GM23248 (cell line): ENCODE measurements around the gene CABP5. TPM values are rescaled to one million over a fixed set of nuclear protein-coding genes. Genes with fewer than 3 reads are reported as not detected.
A peak's percentile ranks its signal among the peaks of the same experiment; 100 is the strongest.
"Not testable (repeated sequence)": the region's sequence is repeated elsewhere in the genome, so short reads cannot be mapped to it uniquely, and the experiment has no call there.

Experiments
- DNase-seq: peaks from one replicate; pipeline ENCODE4 v3.0.0-alpha.2; 2015
- H2AFZ ChIP-seq: fragments of 200-600 bp; sonication (generic); 2 replicates; pipeline ENCODE4 v1.6.1; 2016; ENCODE audit warnings: antibody characterized with exemption
- H3F3A ChIP-seq: fragments of 200-600 bp; sonication (generic); 2 replicates; pipeline ENCODE4 v1.6.1; 2016; ENCODE audit warnings: mild to moderate bottlenecking, antibody characterized with exemption, mixed run types; ENCODE audit not compliant: insufficient read depth
- H3K27ac ChIP-seq: fragments of 200-600 bp; sonication (generic); 2 replicates; pipeline ENCODE4 v1.5.1; 2016; ENCODE audit warnings: mild to moderate bottlenecking
- H3K27me3 ChIP-seq: fragments of 200-600 bp; sonication (generic); replicated peaks from 2 replicates; pipeline ENCODE4 v1.6.1; 2016; ENCODE audit warnings: mild to moderate bottlenecking; ENCODE audit not compliant: insufficient read depth
- H3K36me3 ChIP-seq: fragments of 200-600 bp; sonication (generic); 2 replicates; pipeline ENCODE4 v1.6.1; 2016; ENCODE audit warnings: low read depth, mild to moderate bottlenecking
- H3K4me1 ChIP-seq: fragments of 200-600 bp; sonication (generic); 2 replicates; pipeline ENCODE4 v1.6.1; 2016; ENCODE audit warnings: mild to moderate bottlenecking; ENCODE audit not compliant: insufficient read depth
- H3K4me2 ChIP-seq: fragments of 200-600 bp; sonication (generic); one replicate; pipeline ENCODE4 v1.6.1; 2016; ENCODE audit warnings: mild to moderate bottlenecking; ENCODE audit not compliant: unreplicated experiment
- H3K4me3 ChIP-seq: fragments of 200-600 bp; sonication (generic); 2 replicates; pipeline ENCODE4 v1.5.1; 2016; ENCODE audit warnings: mild to moderate bottlenecking
- H3K79me2 ChIP-seq: fragments of 200-600 bp; sonication (generic); 2 replicates; pipeline ENCODE4 v1.6.1; 2016; ENCODE audit warnings: mild to moderate bottlenecking; ENCODE audit not compliant: insufficient read depth
- H3K9ac ChIP-seq: fragments of 200-600 bp; sonication (generic); 2 replicates; pipeline ENCODE4 v1.6.1; 2016; ENCODE audit warnings: mild to moderate bottlenecking
- H3K9me2 ChIP-seq: fragments of 200-600 bp; sonication (generic); 2 replicates; pipeline ENCODE4 v1.6.1; 2016; ENCODE audit warnings: mixed run types, mild to moderate bottlenecking, moderate library complexity; ENCODE audit not compliant: insufficient read depth
- H3K9me3 ChIP-seq: fragments of 200-600 bp; sonication (generic); one replicate; pipeline ENCODE4 v1.6.1; 2017; ENCODE audit warnings: low read depth
- H4K20me1 ChIP-seq: fragments of 200-600 bp; sonication (generic); 2 replicates; pipeline ENCODE4 v1.6.0; 2016; ENCODE audit not compliant: insufficient read depth
- EZH2 ChIP-seq: fragments of 200-600 bp; sonication (generic); IDR thresholded peaks from 2 replicates; pipeline ENCODE4 v1.6.1; 2018; ENCODE audit warnings: antibody characterized with exemption, mild to moderate bottlenecking; ENCODE audit not compliant: insufficient read depth, poor library complexity, severe bottlenecking
- EZH2phosphoT487 ChIP-seq: fragments of 200-600 bp; sonication (generic); IDR thresholded peaks from 2 replicates; pipeline ENCODE4 v1.6.1; 2018; ENCODE audit warnings: antibody characterized with exemption, moderate library complexity, mild to moderate bottlenecking, low read depth; ENCODE audit not compliant: insufficient read depth
- WGBS, 2 experiments: methylation state at CpG; one replicate each; pipeline ENCODE4 v1.1.6; 2015 to 2017; ENCODE audit warnings: low lambda C conversion rate in 2 of 2, low coverage in 1 of 2; ENCODE audit errors: missing lambda C conversion rate in 2 of 2; 5-methylcytosine and 5-hydroxymethylcytosine counted together
- in situ Hi-C: fragments of 300-500 bp; cut with MboI; formaldehyde crosslinking; loops from 2 replicates; pipeline ENCODE4 v1.15.0; 2020
- polyA plus RNA-seq: library from polyadenylated mRNA; unstranded; fragments of >200 nt; fragmentation: Nextera tagmentation; extraction: Ambion mirVana; gene quantifications from 2 replicates; pipeline ENCODE4 v1.2.1, GENCODE V29; 2016
- total RNA-seq: library from RNA; depleted of rRNA; stranded (reverse); fragments of >200 nt; shearing (Covaris generic); gene quantifications from 2 replicates; pipeline ENCODE4 v1.2.3, GENCODE V29; 2014; rRNA removed

Gene CABP5
- total RNA-seq (not detected in 2 replicates), polyA plus RNA-seq (not detected in 2 replicates)

GRCh38 chr19:48043675-48044258, at the start of gene CABP5:
TSS of gene CABP5 (minus strand) at chr19:48044079. CDS start at chr19:48043922, 157 bp downstream.
- in situ Hi-C loops, result no loop called here
- no peaks in the 10 kb centered on the region for H3K36me3 ChIP-seq

GRCh38 chr19:48091111-48091718, 47.3 kb upstream of the CABP5 start:
- Histone ChIP-seq H3K27ac (peak overlapping the region; percentile 65), H3F3A (peaks cover 19% of the 10 kb centered on the region), H3K27me3 (peaks cover 56% of the 10 kb centered on the region), H3K4me2 (peak overlapping the region; percentile 24)
- in situ Hi-C loops, H3K9me2 ChIP-seq, H2AFZ ChIP-seq, H3K4me3 ChIP-seq, H3K9me3 ChIP-seq, H3K4me1 ChIP-seq, H3K9ac ChIP-seq, H4K20me1 ChIP-seq, H3K36me3 ChIP-seq, H3K79me2 ChIP-seq: not testable (repeated sequence)
- 0 out of 2 replicates have a peak, but pooled peaks have one; percentile 57 for TF ChIP-seq EZH2phosphoT487
- DNase-seq, result peak; percentile 94
- 12 to 16% methylated on average over 13 of the region's 13 CpGs for WGBS, 2 experiments

More at GRCh38 chr19:48043675-48044258, at the start of gene CABP5:
- DNase-seq, result no peak
- no peak within 1 kb of the TSS for H3K27ac ChIP-seq
- H4K20me1 ChIP-seq, result no peaks in the 10 kb centered on the region
- no peak for TF ChIP-seq EZH2
- no peak for TF ChIP-seq EZH2phosphoT487
- H3F3A ChIP-seq, result no peaks in the 10 kb centered on the region
- H3K4me2 ChIP-seq, result no peak within 1 kb of the TSS
- no peak within 1 kb of the TSS for H3K4me3 ChIP-seq
- no peak within 1 kb of the TSS for H3K9ac ChIP-seq
- no peaks in the 10 kb centered on the region for H3K4me1 ChIP-seq
- no peaks in the 10 kb centered on the region for H3K79me2 ChIP-seq
- no peak within 1 kb of the TSS for H2AFZ ChIP-seq
- WGBS, 2 experiments, result 58 to 60% methylated on average over 7 to 10 of the region's 10 CpGs
- no peaks in the 10 kb centered on the region for H3K9me2 ChIP-seq
- H3K27me3 ChIP-seq, result peaks cover 12% of the 10 kb centered on the region
- H3K9me3 ChIP-seq, result no peaks in the 10 kb centered on the region

- Histone ChIP-seq H2AFZ (no peak overlapping the region), H3K79me2 (no peaks in the 10 kb centered on the region), H3K27ac (no peak overlapping the region), H3K4me2 (no peak overlapping the region), H3K4me3 (no peak overlapping the region), H3K36me3 (no peaks in the 10 kb centered on the region), H4K20me1 (no peaks in the 10 kb centered on the region), H3K9me2 (no peaks in the 10 kb centered on the region), H3K27me3 (peaks cover 53% of the 10 kb centered on the region), H3K4me1 (peaks cover 6% of the 10 kb centered on the region), H3F3A (peaks cover 19% of the 10 kb centered on the region), H3K9me3 (no peaks in the 10 kb centered on the region), H3K9ac (no peak overlapping the region)
- TF ChIP-seq EZH2phosphoT487 (no peak), EZH2 (no peak)
- DNase-seq, result peak; percentile 16
- 47 to 52% methylated on average over 5 of the region's 5 CpGs for WGBS, 2 experiments
- in situ Hi-C loops, result no loop called here
Measured at GRCh38 chr19:48090281-48090802, 46.5 kb upstream of the CABP5 start.

- H4K20me1 ChIP-seq, H3K4me3 ChIP-seq, H2AFZ ChIP-seq, H3K9me2 ChIP-seq, DNase-seq, H3K9ac ChIP-seq, H3K36me3 ChIP-seq, H3K9me3 ChIP-seq, H3K4me2 ChIP-seq, H3K4me1 ChIP-seq, H3K79me2 ChIP-seq, in situ Hi-C loops, H3K27ac ChIP-seq: not testable (repeated sequence)
- peaks cover 19% of the 10 kb centered on the region for H3F3A ChIP-seq
- 97 to 98% methylated on average over 6 of the region's 6 CpGs for WGBS, 2 experiments
- peaks cover 46% of the 10 kb centered on the region for H3K27me3 ChIP-seq
Measured at GRCh38 chr19:48088991-48089390, 45.1 kb upstream of the CABP5 start.
